A549 treated with ZK216348 at 1 μM for 4 hours (cell line): ENCODE results near the gene YTHDF1. TPM values are rescaled to one million over a fixed set of nuclear protein-coding genes. Genes with fewer than 3 reads are reported as not detected.

Experiments used
- total RNA-seq: library from RNA; stranded (reverse); fragments of 200-300 nt; extraction: Qiagen RNA extraction; gene quantifications from 5 replicates; pipeline ENCODE4 v1.2.3, GENCODE V29; 2022; ENCODE audit warnings: low read depth

YTHDF1 gene
- total RNA-seq = 41.4 to 55.7 TPM (median 51.0 TPM) in 5 replicates

DNA sequence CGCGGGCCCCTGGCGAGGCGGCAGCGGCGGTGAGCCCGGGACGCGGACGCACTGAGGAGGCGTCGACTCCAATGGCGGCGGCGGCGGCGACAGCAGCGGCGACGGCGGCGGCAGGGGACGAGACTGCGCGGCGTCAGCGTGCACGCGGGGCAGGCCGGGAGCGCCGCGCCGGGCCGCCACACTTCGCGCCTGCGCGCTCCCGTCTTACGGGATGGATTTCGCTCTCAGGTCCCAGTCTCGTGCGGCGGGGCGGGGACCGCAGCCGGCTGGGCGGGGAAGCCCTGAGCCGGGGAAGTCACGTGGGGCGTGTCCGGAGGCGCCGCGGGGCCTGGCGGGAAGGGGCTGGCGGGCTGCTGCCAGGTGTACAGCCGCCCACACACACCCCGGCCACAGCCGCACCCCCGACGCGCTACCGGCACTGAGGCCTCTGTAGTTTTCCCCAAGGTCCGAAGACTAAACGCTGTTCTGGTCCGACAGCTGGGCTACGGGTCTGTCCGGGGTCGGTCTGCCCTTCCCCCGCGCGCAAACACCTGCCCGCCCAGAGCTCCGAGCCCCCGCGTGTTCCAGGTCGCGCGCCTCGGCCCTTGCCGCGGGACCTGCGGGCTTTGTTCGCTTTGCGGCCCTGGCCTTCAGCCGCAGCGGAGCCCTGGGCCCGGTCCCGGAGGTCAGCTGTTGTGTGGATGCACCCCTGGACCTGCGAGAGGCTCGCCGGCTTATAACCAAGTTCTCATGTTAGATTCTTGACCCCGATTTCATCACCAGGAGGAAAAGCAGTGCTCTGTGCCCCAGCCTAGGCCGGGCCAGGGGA, at the start of gene YTHDF1:
YTHDF1 (minus strand) TSS at position 91 of the 808 bp plus-strand sequence. CDS start 239 bp downstream, outside the sequence.

DNA sequence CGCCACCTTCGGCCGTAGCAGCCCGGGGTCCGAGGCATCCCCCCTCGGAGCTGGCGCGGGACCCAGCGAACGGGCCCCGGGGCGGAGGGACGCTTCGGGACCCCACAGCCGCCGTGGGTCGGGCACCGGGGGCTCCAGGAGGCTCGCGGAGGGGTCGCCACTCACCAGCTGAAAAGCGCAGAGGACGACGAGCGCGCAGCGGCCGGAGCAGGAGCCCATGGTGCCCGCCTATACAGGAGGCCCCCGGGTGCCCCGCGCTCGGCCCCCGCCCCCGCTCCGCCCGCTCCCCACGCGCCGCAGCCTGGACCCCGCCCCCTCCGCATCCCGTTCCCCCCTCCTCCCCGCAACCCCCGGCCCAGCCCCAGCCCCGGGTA, 38.3 kb upstream of the YTHDF1 start, which contains the start of gene NKAIN4:
NKAIN4 (minus strand) TSS at position 232 of the 374 bp plus-strand sequence; CDS start at position 219, 13 bp downstream.

DNA sequence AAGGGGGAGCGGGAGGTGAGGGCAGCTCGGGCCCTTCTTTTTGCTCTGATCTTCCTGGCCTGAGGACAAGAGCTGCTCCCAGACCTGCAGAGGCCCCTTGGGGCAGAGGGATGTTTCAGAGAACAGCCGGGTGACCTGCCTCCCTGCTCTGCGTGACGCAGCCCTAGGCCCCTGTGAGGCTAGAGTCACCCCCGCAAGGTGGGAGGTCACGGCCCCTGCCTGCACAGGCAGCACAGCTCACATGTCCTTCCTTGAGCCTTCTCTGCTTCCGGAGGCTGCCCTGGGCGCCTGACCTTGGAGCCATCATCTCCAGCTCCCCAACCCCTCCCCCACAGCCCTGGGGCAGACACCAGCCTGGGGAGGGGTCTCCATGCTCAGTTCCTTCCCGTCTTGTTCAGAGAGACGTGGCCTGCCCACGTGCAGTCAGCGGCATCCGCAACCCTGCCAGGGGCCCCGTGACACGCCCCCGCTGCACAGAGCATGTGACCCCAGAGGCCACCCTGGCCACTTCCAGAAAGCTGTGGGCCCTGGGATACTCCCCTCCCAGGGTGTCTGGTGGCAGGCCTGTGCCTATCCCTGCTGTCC, 19.6 kb upstream of the YTHDF1 start, which contains the start of gene BIRC7:
BIRC7 (plus strand) TSS at position 507 of the 585 bp plus-strand sequence. CDS start 192 bp downstream, outside the sequence.

Other genes with a start within 250 kb of the YTHDF1 start
- gene BHLHE23, start 209.2 kb downstream of the YTHDF1 start, total RNA-seq = not detected in 5 replicates
- 0.99 to 3.7 TPM (median 2.6 TPM) in 5 replicates for gene BIRC7, start 19.8 kb upstream of the YTHDF1 start, total RNA-seq
- 4.6 to 8.9 TPM (median 5.2 TPM) in 5 replicates for gene NKAIN4, start 38.3 kb upstream of the YTHDF1 start, total RNA-seq
- gene ARFGAP1, start 56.7 kb upstream of the YTHDF1 start, total RNA-seq = 40.7 to 94.2 TPM (median 79.4 TPM) in 5 replicates
- gene COL20A1, start 77.1 kb upstream of the YTHDF1 start, total RNA-seq = 0.47 to 1.3 TPM (median 0.83 TPM) in 5 replicates
- gene CHRNA4, start 145.2 kb upstream of the YTHDF1 start, total RNA-seq = 0.06 to 0.63 TPM (median 0.45 TPM) in 5 replicates